ENCODE results near the gene ROBO4. TPM values are rescaled to one million over a fixed set of nuclear protein-coding genes. Genes with fewer than 3 reads are reported as not detected.

Gene ROBO4
- 25.2 TPM for total RNA-seq

GRCh38 chr11:124897674-124898262, at the start of gene ROBO4:
Gene ROBO4, minus strand, starts transcription at chr11:124897865. Its CDS starts 70 bp downstream, at chr11:124897795.

DNA sequence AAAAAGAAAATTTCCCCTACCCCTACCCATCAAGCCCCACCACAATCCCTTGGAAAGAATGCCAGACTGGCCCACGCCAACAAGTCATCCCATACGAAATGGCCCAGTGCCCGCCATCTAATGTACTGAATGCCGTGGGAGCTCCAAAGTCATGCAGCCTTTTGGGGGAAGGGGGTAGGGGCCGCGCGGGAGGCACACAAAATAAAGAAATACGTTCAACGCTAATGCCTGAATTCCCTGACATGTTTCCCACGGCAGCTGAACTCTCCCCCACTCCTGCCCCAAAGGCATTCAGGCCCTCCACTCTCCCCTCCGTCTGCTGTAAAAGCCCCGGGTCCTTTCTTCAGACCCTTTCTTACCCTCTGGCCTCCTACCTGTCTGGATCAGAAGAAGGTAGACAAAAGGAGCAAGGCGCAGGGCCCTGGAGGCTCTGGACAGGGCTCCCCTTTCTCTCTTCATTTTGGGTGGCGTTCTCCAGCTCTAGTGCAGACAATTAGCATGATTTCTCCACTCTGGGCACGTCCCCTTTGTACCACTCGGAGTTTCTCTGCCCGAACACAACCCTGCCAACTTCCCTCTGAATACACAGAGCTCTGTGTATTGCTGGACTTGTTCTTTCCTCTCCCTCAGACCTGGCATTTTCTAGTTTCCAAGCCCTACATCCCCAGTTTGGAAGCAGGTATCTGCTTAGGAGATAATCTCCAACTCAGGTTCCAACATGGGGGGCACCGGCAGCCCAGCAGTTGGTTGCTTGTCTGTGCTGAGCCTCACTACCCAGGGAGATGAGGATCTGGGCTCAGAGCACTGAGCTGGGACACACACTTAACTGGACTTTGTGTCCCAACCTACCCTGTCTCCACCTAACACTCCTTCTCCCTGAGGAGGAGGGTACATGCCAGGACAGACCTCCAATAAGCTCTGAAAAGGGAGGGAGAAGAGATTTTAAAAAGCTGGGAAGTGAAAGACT, 38.2 kb upstream of the ROBO4 start, which contains the start of gene HEPACAM:
Gene HEPACAM (minus strand): TSS at position 500 of the 967 bp plus-strand sequence. CDS start 41 bp downstream, at position 459.

DNA sequence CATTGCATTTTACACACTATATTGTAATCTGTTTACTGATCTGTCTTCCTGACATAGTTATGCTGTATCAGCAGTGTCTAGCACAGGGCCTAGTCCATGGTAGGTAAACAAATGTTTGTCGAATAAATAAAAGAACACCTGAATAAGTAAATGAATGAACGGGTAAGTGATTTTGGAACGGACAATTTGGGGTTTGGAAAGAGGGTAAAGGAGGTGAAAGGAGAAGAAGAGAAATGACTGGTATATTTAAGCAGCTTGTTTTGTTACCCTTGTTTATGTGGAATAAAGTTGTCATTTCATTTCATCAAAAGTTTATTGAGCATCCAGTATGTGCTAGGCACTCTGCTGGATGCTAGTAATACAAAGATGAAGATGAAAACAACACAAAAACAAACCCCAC, 21.3 kb upstream of the ROBO4 start, which contains the start of gene HEPN1:
Gene HEPN1 (plus strand): TSS at position 301 of the 400 bp plus-strand sequence.

GRCh38 chr11:124865181-124865901, 32.3 kb downstream of the ROBO4 start, which contains the start of gene ROBO3:
Gene ROBO3, plus strand, starts transcription at chr11:124865432. Its CDS starts 146 bp downstream, at chr11:124865578.

Other genes starting within 250 kb of the ROBO4 start
- 12.0 TPM for gene SIAE, start 224.1 kb downstream of the ROBO4 start, total RNA-seq
- 5.5 TPM for gene SPA17, start 224.0 kb downstream of the ROBO4 start, total RNA-seq
- gene NRGN, start 157.9 kb downstream of the ROBO4 start, total RNA-seq, result 4.1 TPM
- gene VSIG2, start 145.6 kb downstream of the ROBO4 start, total RNA-seq, result 4.1 TPM
- 50.8 TPM for gene ESAM, start 135.6 kb downstream of the ROBO4 start, total RNA-seq
- 23.7 TPM for gene MSANTD2, start 97.5 kb downstream of the ROBO4 start, total RNA-seq
- 21.5 TPM for gene ROBO3, start 32.4 kb downstream of the ROBO4 start, total RNA-seq
- gene HEPN1, start 21.4 kb upstream of the ROBO4 start, total RNA-seq, result not detected
- 0.70 TPM for gene HEPACAM, start 38.2 kb upstream of the ROBO4 start, total RNA-seq
- 3.5 TPM for gene CCDC15, start 56.3 kb upstream of the ROBO4 start, total RNA-seq
- 5.3 TPM for gene SLC37A2, start 165.4 kb upstream of the ROBO4 start, total RNA-seq
- gene TMEM218, start 213.8 kb upstream of the ROBO4 start, total RNA-seq, result 33.0 TPM

All from metanephros (tissue), 1 donor.